ENCODE measurements around the gene KNSTRN. TPM values are rescaled to one million over a fixed set of nuclear protein-coding genes. Genes with fewer than 3 reads are reported as not detected.

KNSTRN gene
- polyA plus RNA-seq, 2 of the 4 experiments (the other 2 are of a cell fraction), result 48.0 to 50.3 TPM

- TF ChIP-seq EP300 (IDR thresholded peaks at IDR 0.05) (no peak), ZFP36 (IDR thresholded peaks at IDR 0.05; ENCODE audit: borderline replicate concordance, partially characterized antibody) (no peak), NFE2L2 (conservative IDR thresholded peaks at IDR 0.05; ENCODE audit: low read length) (no peak)
- ChIA-PET CTCF (interaction anchor here (1.2 to 3.0 kb wide), 4 partner anchors 17 to 112 kb away, joined by 3 to 13 read pairs (median 4); no protein-coding TSS in a partner anchor), POLR2A (interaction anchor here (0.6 kb wide), 1 partner anchor 31 kb away, joined by 3 read pairs; no protein-coding TSS in a partner anchor)
- WGBS (ENCODE audit: missing lambda C conversion rate), result 95% methylated on average over 3 of the region's 3 CpGs
- ATAC-seq, result no peak
- Histone ChIP-seq H3K4me2 (no peak overlapping the region), H3K27ac (no peak overlapping the region), H3K9me3 (no peaks in the 10 kb centered on the region), H3K4me3 (no peak overlapping the region), H3K4me1 (peaks cover 13% of the 10 kb centered on the region; the same call in 2 of the 3 replicates)
- no peak for FAIRE-seq
- no peak for DNase-seq (ENCODE audit: low read depth in 1 of 2, low spot score in 1 of 2)
These were observed 4.0 kb downstream of the KNSTRN start for GRCh38 chr15:40386480-40386879.

GRCh38 chr15:40388941-40389823 lies 6.7 kb downstream of the KNSTRN start:
- H3K4me1 ChIP-seq, result peaks cover 8% of the 10 kb centered on the region; the same call in 2 of the 3 replicates
- 97% methylated on average over 13 of the region's 13 CpGs for WGBS (ENCODE audit: missing lambda C conversion rate)
- H3K27ac ChIP-seq, result no peak overlapping the region
- ChIA-PET CTCF (interaction anchor here (0.7 to 2.4 kb wide), 3 partner anchors 21 to 1853 kb away, joined by 3 to 6 read pairs (median 3); no protein-coding TSS in a partner anchor), POLR2A (no interaction called here)
- TF ChIP-seq USF2 (IDR thresholded peaks at IDR 0.05) (no peak), EHF (CRISPR knock-in tag; IDR thresholded peaks at IDR 0.05) (no peak), MAFK (IDR thresholded peaks at IDR 0.05; ENCODE audit: partially characterized antibody) (peak; percentile 59)
- no peaks in the 10 kb centered on the region for H3K9me3 ChIP-seq
- ATAC-seq (no peak), FAIRE-seq (no peak), DNase-seq (ENCODE audit: low read depth in 1 of 2, low spot score in 1 of 2) (no peak)
- H3K4me3 ChIP-seq, result no peak overlapping the region
- H3K4me2 ChIP-seq, result no peak overlapping the region

GRCh38 chr15:40389824-40390595 lies 7.5 kb downstream of the KNSTRN start:
- POLR2A ChIA-PET, result no interaction called here
- CTCF ChIA-PET, result interaction anchor here (0.8 to 2.4 kb wide), 4 partner anchors 22 to 115 kb away, joined by 3 to 6 read pairs (median 6); no protein-coding TSS in a partner anchor
- H3K4me3 ChIP-seq, result no peak overlapping the region
- TF ChIP-seq CBX2 (IDR thresholded peaks at IDR 0.05; ENCODE audit: borderline replicate concordance, low read depth) (no peak), SMC3 (IDR thresholded peaks at IDR 0.05) (no peak), MYC (IDR thresholded peaks at IDR 0.05; ENCODE audit: borderline replicate concordance, low read length) (no peak), CEBPB (IDR thresholded peaks at IDR 0.05) (no peak), E2F6 (IDR thresholded peaks at IDR 0.05; ENCODE audit: borderline replicate concordance, low read depth) (no peak), FOSL2 (IDR thresholded peaks at IDR 0.05) (no peak), FOSL2 (CRISPR knock-in tag; IDR thresholded peaks at IDR 0.05) (no peak), HDAC2 (IDR thresholded peaks at IDR 0.05) (no peak), NR3C1 (IDR thresholded peaks at IDR 0.05) (no peak), EHF (CRISPR knock-in tag; IDR thresholded peaks at IDR 0.05) (no peak), CTCF (IDR thresholded peaks at IDR 0.05) (no peak), BHLHE40 (IDR thresholded peaks at IDR 0.05; ENCODE audit: low read depth, low read length) (no peak), JUNB (IDR thresholded peaks at IDR 0.05) (no peak)
- WGBS (ENCODE audit: missing lambda C conversion rate), result 96% methylated on average over 2 of the region's 2 CpGs
- H3K4me2 ChIP-seq, result no peak overlapping the region
- FAIRE-seq, result no peak
- ATAC-seq, result no peak
- DNase-seq (ENCODE audit: low read depth in 1 of 2, low spot score in 1 of 2), result no peak
- no peak overlapping the region for H3K27ac ChIP-seq
- peaks cover 4% of the 10 kb centered on the region; the same call in 1 of the 3 replicates for H3K4me1 ChIP-seq
- no peaks in the 10 kb centered on the region for H3K9me3 ChIP-seq

Measured in A549 (cell line).